ENCODE data around the gene VOPP1.

DNA sequence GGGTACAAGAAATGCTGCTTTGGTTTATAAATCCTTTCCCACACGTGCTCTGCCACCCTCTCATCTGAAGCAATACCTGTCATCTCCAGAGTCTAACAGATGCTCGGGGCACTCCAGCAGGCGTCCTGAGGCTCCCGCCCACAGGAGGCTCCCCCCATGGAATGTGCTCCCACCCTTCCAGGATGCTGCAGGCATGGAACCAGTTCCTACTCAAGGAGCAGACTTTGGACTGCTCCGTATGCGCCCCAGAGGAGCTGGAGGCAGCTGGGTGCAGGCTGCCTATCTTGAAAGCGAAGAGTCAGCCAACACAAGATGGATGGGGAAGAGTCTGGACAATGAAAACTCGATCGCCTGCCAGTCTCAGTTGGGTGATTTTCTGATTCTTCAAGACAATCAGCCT is 75.4 kb downstream of the VOPP1 start:
- no peak for TF ChIP-seq EZH2 (IDR thresholded peaks at IDR 0.05; ENCODE audit: borderline replicate concordance, low read length)
- TF ChIP-seq, protein P1, sequence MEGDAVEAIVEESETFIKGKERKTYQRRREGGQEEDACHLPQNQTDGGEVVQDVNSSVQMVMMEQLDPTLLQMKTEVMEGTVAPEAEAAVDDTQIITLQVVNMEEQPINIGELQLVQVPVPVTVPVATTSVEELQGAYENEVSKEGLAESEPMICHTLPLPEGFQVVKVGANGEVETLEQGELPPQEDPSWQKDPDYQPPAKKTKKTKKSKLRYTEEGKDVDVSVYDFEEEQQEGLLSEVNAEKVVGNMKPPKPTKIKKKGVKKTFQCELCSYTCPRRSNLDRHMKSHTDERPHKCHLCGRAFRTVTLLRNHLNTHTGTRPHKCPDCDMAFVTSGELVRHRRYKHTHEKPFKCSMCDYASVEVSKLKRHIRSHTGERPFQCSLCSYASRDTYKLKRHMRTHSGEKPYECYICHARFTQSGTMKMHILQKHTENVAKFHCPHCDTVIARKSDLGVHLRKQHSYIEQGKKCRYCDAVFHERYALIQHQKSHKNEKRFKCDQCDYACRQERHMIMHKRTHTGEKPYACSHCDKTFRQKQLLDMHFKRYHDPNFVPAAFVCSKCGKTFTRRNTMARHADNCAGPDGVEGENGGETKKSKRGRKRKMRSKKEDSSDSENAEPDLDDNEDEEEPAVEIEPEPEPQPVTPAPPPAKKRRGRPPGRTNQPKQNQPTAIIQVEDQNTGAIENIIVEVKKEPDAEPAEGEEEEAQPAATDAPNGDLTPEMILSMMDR (conservative IDR thresholded peaks at IDR 0.05 in 1 of 2, IDR thresholded peaks at IDR 0.05 in 1 of 2; ENCODE audit: extremely low read depth in 1 of 2, insufficient read depth in 1 of 2, low read depth in 1 of 2, low read length in 2 of 2): no peak

Data from mammary epithelial cell (primary cell).